HCT116 (cell line): Measurements from ENCODE around the gene ANTKMT.

Experiments
- EZH2 ChIP-seq: fragments of 200-600 bp; sonication (generic); IDR thresholded peaks from 2 replicates; pipeline ENCODE4 v1.6.1; 2017; ENCODE audit warnings: antibody characterized with exemption, mixed run types
- FOSL1 ChIP-seq: IDR thresholded peaks from 2 replicates; pipeline ENCODE4 v1.6.1; 2012; ENCODE audit warnings: low read depth
- POLR2AphosphoS5 ChIP-seq: IDR thresholded peaks from 2 replicates; pipeline ENCODE4 v1.6.1; 2011; ENCODE audit warnings: mild to moderate bottlenecking, low read depth, low read length, moderate library complexity
- SIN3A ChIP-seq: IDR thresholded peaks from 2 replicates; pipeline ENCODE4 v1.6.1; 2012; ENCODE audit warnings: low read depth
- YY1 ChIP-seq: IDR thresholded peaks from 2 replicates; pipeline ENCODE4 v1.6.1; 2011; ENCODE audit warnings: low read length, low read depth, moderate library complexity, mild to moderate bottlenecking; ENCODE audit not compliant: insufficient replicate concordance; ENCODE audit errors: extremely low read depth
- ZFX ChIP-seq: fragments of 450-650 bp; IDR thresholded peaks from 2 replicates; pipeline ENCODE4 v1.6.1; 2017
- TF ChIP-seq, protein P1 (sequence below), 3 experiments: fragments of 200-600 bp in 1 of 3; sonication (generic) in 1 of 3; IDR thresholded peaks in 2 of 3; conservative IDR thresholded peaks in 1 of 3; 2 replicates each; pipeline ENCODE4 v1.5.1; 2012 to 2017; ENCODE audit warnings: low read depth in 2 of 3, low read length in 2 of 3, antibody characterized with exemption in 1 of 3, borderline replicate concordance in 1 of 3, control low read depth in 1 of 3, mild to moderate bottlenecking in 1 of 3, mixed read lengths in 1 of 3, mixed run types in 1 of 3, moderate library complexity in 1 of 3; ENCODE audit not compliant: insufficient read depth in 1 of 3

DNA sequence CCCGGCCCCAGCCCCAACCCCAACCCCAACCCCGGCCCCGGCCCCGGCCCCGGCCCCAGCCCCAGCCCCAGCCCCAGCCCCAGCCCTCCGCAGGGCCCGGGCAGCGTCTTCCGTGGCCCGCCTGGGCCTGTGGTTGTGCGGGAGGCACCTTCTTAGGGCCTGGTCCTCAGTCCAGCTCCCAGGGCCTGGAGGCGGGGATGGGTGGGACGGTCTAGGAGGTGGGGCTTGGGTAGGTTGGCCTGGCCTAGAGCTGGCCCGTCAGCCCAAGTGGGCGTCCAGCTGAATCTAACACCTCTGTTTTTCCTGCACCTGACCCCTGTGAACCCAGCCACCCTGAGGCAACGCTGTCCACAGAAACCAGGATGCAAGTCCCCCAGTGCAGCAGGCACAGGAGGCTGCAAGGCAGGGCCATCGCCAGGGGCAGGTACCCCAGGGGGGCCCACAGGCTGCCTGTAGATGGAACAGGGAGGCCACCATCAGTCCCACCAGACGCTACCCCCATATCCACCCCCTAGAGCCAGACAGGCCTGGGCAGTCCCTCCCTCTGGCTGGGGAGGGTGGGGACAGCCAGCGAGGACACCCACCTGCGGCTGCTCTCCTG, 48.3 kb downstream of the ANTKMT start:
- no peak for TF ChIP-seq EZH2
- TF ChIP-seq ZFX, result no peak
- TF ChIP-seq YY1, result no peak
- no peak for TF ChIP-seq POLR2AphosphoS5
- no peak for TF ChIP-seq FOSL1
- TF ChIP-seq, protein P1, sequence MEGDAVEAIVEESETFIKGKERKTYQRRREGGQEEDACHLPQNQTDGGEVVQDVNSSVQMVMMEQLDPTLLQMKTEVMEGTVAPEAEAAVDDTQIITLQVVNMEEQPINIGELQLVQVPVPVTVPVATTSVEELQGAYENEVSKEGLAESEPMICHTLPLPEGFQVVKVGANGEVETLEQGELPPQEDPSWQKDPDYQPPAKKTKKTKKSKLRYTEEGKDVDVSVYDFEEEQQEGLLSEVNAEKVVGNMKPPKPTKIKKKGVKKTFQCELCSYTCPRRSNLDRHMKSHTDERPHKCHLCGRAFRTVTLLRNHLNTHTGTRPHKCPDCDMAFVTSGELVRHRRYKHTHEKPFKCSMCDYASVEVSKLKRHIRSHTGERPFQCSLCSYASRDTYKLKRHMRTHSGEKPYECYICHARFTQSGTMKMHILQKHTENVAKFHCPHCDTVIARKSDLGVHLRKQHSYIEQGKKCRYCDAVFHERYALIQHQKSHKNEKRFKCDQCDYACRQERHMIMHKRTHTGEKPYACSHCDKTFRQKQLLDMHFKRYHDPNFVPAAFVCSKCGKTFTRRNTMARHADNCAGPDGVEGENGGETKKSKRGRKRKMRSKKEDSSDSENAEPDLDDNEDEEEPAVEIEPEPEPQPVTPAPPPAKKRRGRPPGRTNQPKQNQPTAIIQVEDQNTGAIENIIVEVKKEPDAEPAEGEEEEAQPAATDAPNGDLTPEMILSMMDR (IDR thresholded peaks at IDR 0.05 in 2 of 3, conservative IDR thresholded peaks at IDR 0.05 in 1 of 3; ENCODE audit: borderline replicate concordance in 1 of 3, insufficient read depth in 1 of 3, low read depth in 2 of 3, low read length in 2 of 3), result no peak
- TF ChIP-seq SIN3A, result no peak
